ENCODE results near the gene KNSTRN.

- TF ChIP-seq, protein P1, sequence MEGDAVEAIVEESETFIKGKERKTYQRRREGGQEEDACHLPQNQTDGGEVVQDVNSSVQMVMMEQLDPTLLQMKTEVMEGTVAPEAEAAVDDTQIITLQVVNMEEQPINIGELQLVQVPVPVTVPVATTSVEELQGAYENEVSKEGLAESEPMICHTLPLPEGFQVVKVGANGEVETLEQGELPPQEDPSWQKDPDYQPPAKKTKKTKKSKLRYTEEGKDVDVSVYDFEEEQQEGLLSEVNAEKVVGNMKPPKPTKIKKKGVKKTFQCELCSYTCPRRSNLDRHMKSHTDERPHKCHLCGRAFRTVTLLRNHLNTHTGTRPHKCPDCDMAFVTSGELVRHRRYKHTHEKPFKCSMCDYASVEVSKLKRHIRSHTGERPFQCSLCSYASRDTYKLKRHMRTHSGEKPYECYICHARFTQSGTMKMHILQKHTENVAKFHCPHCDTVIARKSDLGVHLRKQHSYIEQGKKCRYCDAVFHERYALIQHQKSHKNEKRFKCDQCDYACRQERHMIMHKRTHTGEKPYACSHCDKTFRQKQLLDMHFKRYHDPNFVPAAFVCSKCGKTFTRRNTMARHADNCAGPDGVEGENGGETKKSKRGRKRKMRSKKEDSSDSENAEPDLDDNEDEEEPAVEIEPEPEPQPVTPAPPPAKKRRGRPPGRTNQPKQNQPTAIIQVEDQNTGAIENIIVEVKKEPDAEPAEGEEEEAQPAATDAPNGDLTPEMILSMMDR (IDR thresholded peaks at IDR 0.05), result no peak
- no peak for TF ChIP-seq POLR2A (IDR thresholded peaks at IDR 0.05)
Measured at GRCh38 chr15:40398413-40398873, 15.9 kb downstream of the KNSTRN start.
